Upper lobe of left lung (tissue), 6 donors: ENCODE data around the gene IKZF3. TPM values are rescaled to one million over a fixed set of nuclear protein-coding genes. Genes with fewer than 3 reads are reported as not detected.
"Not testable (repeated sequence)": the region's sequence is repeated elsewhere in the genome, so short reads cannot be mapped to it uniquely, and the experiment has no call there.

ENCODE experiments used
- ATAC-seq, 2 donors: fragments of 200-7000 bp; cut with Tn5 transposase; one replicate each; pipeline ENCODE4 v1.9.1; 2022; ENCODE audit warnings: mild to moderate bottlenecking in 2 of 2, moderate library complexity in 2 of 2; ENCODE audit not compliant: low FRiP score in 2 of 2
- DNase-seq, 2 donors: peaks; one replicate each; pipeline ENCODE4 v3.0.0-alpha.2; 2019 to 2020
- H3K27ac ChIP-seq, 4 donors: fragments of 200-600 bp; sonication (generic); one replicate each; pipeline ENCODE4 v1.5.1; 2016 to 2019
- H3K27me3 ChIP-seq, 4 donors: fragments of 200-600 bp; sonication (generic); one replicate each; pipeline ENCODE4 v1.5.1; 2017 to 2019
- H3K36me3 ChIP-seq, 4 donors: fragments of 200-600 bp; sonication (generic); one replicate each; pipeline ENCODE4 v1.5.1; 2016 to 2019
- H3K4me1 ChIP-seq, 4 donors: fragments of 200-600 bp; sonication (generic); one replicate each; pipeline ENCODE4 v1.5.1; 2018 to 2019
- H3K4me3 ChIP-seq, 4 donors: fragments of 200-600 bp; sonication (generic); one replicate each; pipeline ENCODE4 v1.5.1; 2017 to 2019; ENCODE audit warnings: mild to moderate bottlenecking in 2 of 4, moderate library complexity in 1 of 4
- H3K9me3 ChIP-seq, 4 donors: fragments of 200-600 bp; sonication (generic); one replicate each; pipeline ENCODE4 v1.5.1; 2018 to 2019
- CTCF ChIP-seq, 6 experiments: fragments of 450-650 bp in 4 of 6; fragments of 200-600 bp in 2 of 6; sonication (generic) in 2 of 6; IDR thresholded peaks; one replicate each; pipeline ENCODE4 v1.5.1; 2016 to 2019; ENCODE audit warnings: antibody characterized with exemption in 6 of 6
- EP300 ChIP-seq, 4 donors: sonication (generic); formaldehyde crosslinking; IDR thresholded peaks; one replicate each; pipeline ENCODE4 v1.5.1; 2017; ENCODE audit warnings: antibody characterized with exemption in 4 of 4, control low read depth in 2 of 4
- POLR2A ChIP-seq, 4 donors: fragments of 450-650 bp; IDR thresholded peaks; one replicate each; pipeline ENCODE4 v1.5.1; 2016 to 2017; ENCODE audit warnings: antibody characterized with exemption in 4 of 4, mild to moderate bottlenecking in 2 of 4
- POLR2AphosphoS5 ChIP-seq, 2 donors: sonication (generic); formaldehyde crosslinking; IDR thresholded peaks; one replicate each; pipeline ENCODE4 v1.5.1; 2017; ENCODE audit warnings: antibody characterized with exemption in 2 of 2
- WGBS, 2 donors: methylation state at CpG; one replicate each; pipeline ENCODE4 v1.1.5; 2017 to 2018; 5-methylcytosine and 5-hydroxymethylcytosine counted together
- small RNA-seq, 4 donors: library from RNA; depleted of rRNA; stranded (forward); fragments of <200 nt; gene quantifications; one replicate each; pipeline ENCODE3, GENCODE V24; 2016
- total RNA-seq, 6 donors: library from RNA; depleted of rRNA in 4 of 6; stranded (reverse); fragments of >200 nt in 4 of 6; gene quantifications; one replicate each; pipeline versions ENCODE4 v1.1.0 to v1.2.1, GENCODE V29; 2016 to 2021
- donor health status: DM: no; HTN: no; CAD: no; lungs with moderate emphysema.
- donor health status: DM: no; HTN: yes; CAD: no; lungs with severe emphysema.

IKZF3 gene
- total RNA-seq, 6 donors from 2014 or later: 2.2 to 14.9 (median 4.9) TPM

DNA sequence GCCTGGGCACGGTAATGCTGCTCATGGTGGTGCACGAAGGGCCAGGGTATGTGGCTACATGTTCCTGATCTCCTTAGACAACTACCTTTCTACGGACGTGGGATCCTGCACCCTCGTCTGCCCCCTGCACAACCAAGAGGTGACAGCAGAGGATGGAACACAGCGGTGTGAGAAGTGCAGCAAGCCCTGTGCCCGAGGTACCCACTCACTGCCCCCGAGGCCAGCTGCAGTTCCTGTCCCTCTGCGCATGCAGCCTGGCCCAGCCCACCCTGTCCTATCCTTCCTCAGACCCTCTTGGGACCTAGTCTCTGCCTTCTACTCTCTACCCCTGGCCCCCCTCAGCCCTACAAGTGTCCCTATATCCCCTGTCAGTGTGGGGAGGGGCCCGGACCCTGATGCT, 152.3 kb downstream of the IKZF3 start:
- no peaks in the 10 kb centered on the region for H3K9me3 ChIP-seq
- peaks cover 13 to 93% (median 66%) of the 10 kb centered on the region in 4 donors for H3K36me3 ChIP-seq

GRCh38 chr17:39711071-39711470, 153.0 kb downstream of the IKZF3 start:
- not testable (repeated sequence) for H3K27me3 ChIP-seq, H3K4me3 ChIP-seq, H3K9me3 ChIP-seq, ATAC-seq, DNase-seq, H3K27ac ChIP-seq
- Histone ChIP-seq H3K36me3 (peaks cover 13 to 87% (median 60%) of the 10 kb centered on the region in 4 donors), H3K4me1 (peaks cover 7 to 18% (median 16%) of the 10 kb centered on the region in 4 donors)
- 87 to 96% methylated on average over 11 of the region's 11 CpGs for WGBS, 2 donors

More for the DNA sequence above, 152.3 kb downstream of the IKZF3 start:
- Histone ChIP-seq H3K4me3 (no peak overlapping the region), H3K27me3 (no peaks in the 10 kb centered on the region), H3K4me1 (peaks cover 2 to 14% (median 11%) of the 10 kb centered on the region in 4 donors), H3K27ac (no peak overlapping the region)
- TF ChIP-seq POLR2AphosphoS5 (IDR thresholded peaks at IDR 0.05): no peak
- no peak for TF ChIP-seq CTCF (IDR thresholded peaks at IDR 0.05)
- TF ChIP-seq POLR2A (IDR thresholded peaks at IDR 0.05): no peak
- TF ChIP-seq EP300 (IDR thresholded peaks at IDR 0.05): no peak
- 88 to 93% methylated on average over 6 to 10 of the region's 10 CpGs for WGBS, 2 donors
- no peak for DNase-seq
- no peak for ATAC-seq

DNA sequence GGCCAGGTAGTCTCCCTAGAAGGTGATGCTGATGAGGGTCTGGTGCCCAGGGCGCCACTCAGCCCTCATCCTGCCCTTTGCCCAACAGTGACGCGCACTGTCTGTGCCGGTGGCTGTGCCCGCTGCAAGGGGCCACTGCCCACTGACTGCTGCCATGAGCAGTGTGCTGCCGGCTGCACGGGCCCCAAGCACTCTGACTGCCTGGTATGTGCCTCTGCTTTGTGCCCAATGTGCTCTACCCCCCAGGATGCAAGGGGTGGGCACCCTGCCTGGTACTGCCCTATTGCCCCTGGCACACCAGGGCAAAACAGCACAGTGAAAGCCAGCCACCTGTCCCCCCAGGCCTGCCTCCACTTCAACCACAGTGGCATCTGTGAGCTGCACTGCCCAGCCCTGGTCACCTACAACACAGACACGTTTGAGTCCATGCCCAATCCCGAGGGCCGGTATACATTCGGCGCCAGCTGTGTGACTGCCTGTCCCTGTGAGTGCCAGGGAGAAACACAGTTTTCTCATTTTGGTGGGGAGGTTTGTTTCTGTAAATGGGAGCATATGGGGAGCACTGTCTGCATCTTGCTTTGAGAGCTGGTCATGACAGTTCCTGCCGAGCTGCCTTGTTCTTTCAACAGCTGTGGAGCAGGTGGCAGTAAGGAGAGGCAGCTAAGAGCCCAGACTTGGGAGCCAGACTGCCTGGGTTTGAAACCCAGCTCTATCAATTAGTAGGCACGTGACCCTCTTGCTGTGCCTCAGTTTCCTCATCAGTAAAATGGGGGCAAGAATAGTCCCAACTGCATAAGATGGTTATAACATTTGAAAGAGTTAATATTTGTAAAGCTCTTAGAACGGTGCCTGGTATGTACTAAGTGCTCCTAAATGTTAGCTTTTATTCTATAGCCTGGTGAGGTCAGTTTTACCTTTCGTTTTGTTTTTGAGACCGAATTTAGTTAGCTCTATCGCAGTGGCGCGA, 153.8 kb downstream of the IKZF3 start:
- peaks cover 13 to 79% (median 52%) of the 10 kb centered on the region in 4 donors for H3K36me3 ChIP-seq
- peaks cover 7 to 23% (median 20%) of the 10 kb centered on the region in 4 donors for H3K4me1 ChIP-seq
- H3K9me3 ChIP-seq: no peaks in the 10 kb centered on the region
- TF ChIP-seq POLR2A (IDR thresholded peaks at IDR 0.05): no peak
- TF ChIP-seq CTCF (IDR thresholded peaks at IDR 0.05): no peak
- TF ChIP-seq EP300 (IDR thresholded peaks at IDR 0.05): no peak
- TF ChIP-seq POLR2AphosphoS5 (IDR thresholded peaks at IDR 0.05): no peak
- no peak overlapping the region for H3K27ac ChIP-seq
- no peak overlapping the region for H3K4me3 ChIP-seq
- ATAC-seq (no peak), DNase-seq (peak in 1 of 2 donors; percentile 65)
- no peaks in the 10 kb centered on the region for H3K27me3 ChIP-seq
- WGBS, 2 donors: 86 to 88% methylated on average over 8 to 20 of the region's 20 CpGs

GRCh38 chr17:39709319-39709997, 154.7 kb downstream of the IKZF3 start:
- DNase-seq (no peak), ATAC-seq (no peak)
- Histone ChIP-seq H3K27ac (no peak overlapping the region), H3K27me3 (no peaks in the 10 kb centered on the region), H3K36me3 (peaks cover 13 to 72% (median 48%) of the 10 kb centered on the region in 4 donors), H3K4me3 (no peak overlapping the region), H3K9me3 (no peaks in the 10 kb centered on the region), H3K4me1 (peaks cover 7 to 31% (median 27%) of the 10 kb centered on the region in 4 donors)
- WGBS, 2 donors: 88% methylated on average over 13 to 14 of the region's 14 CpGs
- TF ChIP-seq POLR2AphosphoS5 (IDR thresholded peaks at IDR 0.05) (no peak), EP300 (IDR thresholded peaks at IDR 0.05) (no peak), CTCF (IDR thresholded peaks at IDR 0.05) (no peak), POLR2A (IDR thresholded peaks at IDR 0.05) (no peak)

Small RNA genes lying within 50 kb of the gene (small RNA-seq; reads per million reads assigned to genes)
- 0 reads per million in 4 donors for gene AC090844.1
- gene MIR4728: 0.06 to 1.1 (median 0.17) reads per million in 4 donors

Other genes with a start within 250 kb of the IKZF3 start
- 10 to 100 TPM; 10.9 to 22.4 (median 13.8) TPM for gene PPP1R1B, start 237.4 kb downstream of the IKZF3 start, total RNA-seq
- gene STARD3, start 227.2 kb downstream of the IKZF3 start, total RNA-seq: 100 to 1,000 TPM in 2 of 6 donors, 10 to 100 TPM in 4; 27.5 to 315 (median 84.1) TPM
- 1 to 10 TPM in 5 of 6 donors, under 1 TPM in 1; 0.39 to 4.2 (median 2.5) TPM for gene TCAP, start 199.0 kb downstream of the IKZF3 start, total RNA-seq
- 10 to 100 TPM in 3 of 6 donors, 1 to 10 TPM in 3; 3.1 to 21.3 (median 7.0) TPM for gene PNMT, start 195.9 kb downstream of the IKZF3 start, total RNA-seq
- gene PGAP3, start 176.3 kb downstream of the IKZF3 start, total RNA-seq: 10 to 100 TPM; 15.2 to 64.0 (median 27.9) TPM
- 100 to 1,000 TPM in 4 of 6 donors, 10 to 100 TPM in 2; 88.6 to 126 (median 112) TPM for gene ERBB2, start 164.2 kb downstream of the IKZF3 start, total RNA-seq
- 10 to 100 TPM; 26.2 to 54.1 (median 43.2) TPM for gene MIEN1, start 133.8 kb downstream of the IKZF3 start, total RNA-seq
- gene GRB7, start 126.4 kb downstream of the IKZF3 start, total RNA-seq: 10 to 100 TPM; 19.9 to 82.8 (median 31.1) TPM
- not detected for gene ZPBP2, start 3.9 kb upstream of the IKZF3 start, total RNA-seq
- gene GSDMB, start 54.3 kb upstream of the IKZF3 start, total RNA-seq: 10 to 100 TPM in 3 of 6 donors, 1 to 10 TPM in 3; 5.6 to 73.3 (median 17.8) TPM
- gene ORMDL3, start 63.3 kb upstream of the IKZF3 start, total RNA-seq: 10 to 100 TPM; 69.9 to 99.6 (median 82.7) TPM
- not detected for gene LRRC3C, start 63.4 kb upstream of the IKZF3 start, total RNA-seq
- under 1 TPM in 4 of 6 donors, not detected in 2; 0.14 to 0.61 (median 0.51) TPM for gene GSDMA, start 98.7 kb upstream of the IKZF3 start, total RNA-seq
- 100 to 1,000 TPM in 2 of 6 donors, 10 to 100 TPM in 4; 55.5 to 117 (median 78.8) TPM for gene PSMD3, start 116.5 kb upstream of the IKZF3 start, total RNA-seq
- 10 to 100 TPM in 1 of 6 donors, 1 to 10 TPM in 5; 1.6 to 14.4 (median 2.7) TPM for gene CSF3, start 151.1 kb upstream of the IKZF3 start, total RNA-seq
- gene MED24, start 190.1 kb upstream of the IKZF3 start, total RNA-seq: 100 to 1,000 TPM in 1 of 6 donors, 10 to 100 TPM in 5; 36.5 to 157 (median 71.0) TPM
- 10 to 100 TPM; 31.0 to 55.3 (median 49.9) TPM for gene THRA, start 198.7 kb upstream of the IKZF3 start, total RNA-seq
- gene NR1D1, start 236.3 kb upstream of the IKZF3 start, total RNA-seq: 10 to 100 TPM in 5 of 6 donors, 1 to 10 TPM in 1; 3.8 to 24.7 (median 15.8) TPM